ENCODE results near the gene ZNF716.

- TF ChIP-seq CTCF (IDR thresholded peaks at IDR 0.05) (no peak), POLR2A (IDR thresholded peaks at IDR 0.05) (no peak)
Measured at GRCh38 chr7:57416601-57417358, 33.2 kb upstream of the ZNF716 start.
